Ovary (tissue), 9 donors: ENCODE measurements around the gene MEF2C. TPM values are rescaled to one million over a fixed set of nuclear protein-coding genes. Genes with fewer than 3 reads are reported as not detected.

Experiments used
- DNase-seq, 5 donors: peaks; one replicate each; pipeline ENCODE4 v3.0.0-alpha.2; 2019 to 2020
- H3K27ac ChIP-seq, 2 donors: fragments of 200-600 bp; one replicate each; pipeline versions ENCODE4 v1.5.1 to v1.8.0; 2019 to 2022
- H3K27me3 ChIP-seq: fragments of 200-600 bp; one replicate; pipeline ENCODE4 v1.8.0; 2022
- H3K36me3 ChIP-seq: fragments of 200-600 bp; sonication (generic); one replicate; pipeline ENCODE4 v1.5.1; 2019
- H3K4me1 ChIP-seq: one replicate; pipeline ENCODE4 v1.8.1; 2013; ENCODE audit warnings: mild to moderate bottlenecking, moderate library complexity; ENCODE audit not compliant: insufficient read depth
- H3K4me3 ChIP-seq: fragments of 200-600 bp; sonication (generic); one replicate; pipeline ENCODE4 v1.5.1; 2017
- H3K9me3 ChIP-seq, 2 donors: fragments of 200-600 bp in 1 of 2; sonication (generic) in 1 of 2; one replicate each; pipeline versions ENCODE4 v1.5.1 to v1.8.1; 2013 to 2019; ENCODE audit warnings: mild to moderate bottlenecking in 1 of 2, moderate library complexity in 1 of 2
- EP300 ChIP-seq: sonication (generic); formaldehyde crosslinking; IDR thresholded peaks from one replicate; pipeline ENCODE4 v1.6.1; 2017; ENCODE audit warnings: antibody characterized with exemption
- POLR2A ChIP-seq: fragments of 450-650 bp; IDR thresholded peaks from one replicate; pipeline ENCODE4 v1.6.1; 2017; ENCODE audit warnings: antibody characterized with exemption, mild to moderate bottlenecking, moderate library complexity
- WGBS, 3 donors: extraction: QIAGEN DNeasy Blood & Tissue Kit in 1 of 3; methylation state at CpG; one replicate each; pipeline versions ENCODE4 v1.1.5 to v1.1.7; 2013 to 2017; 5-methylcytosine and 5-hydroxymethylcytosine counted together
- intact Hi-C, 4 donors: fragments of 100-400 bp; cut with DNase I; formaldehyde crosslinking; loops; one replicate each; pipeline versions ENCODE4 v1.11.0 to v1.15.1; 2022 to 2023
- polyA plus RNA-seq, 2 donors: library from polyadenylated mRNA; stranded (reverse); fragments of 200-250 nt in 1 of 2; fragments of 350-450 nt in 1 of 2; fragmentation: Illumina TruSeq in 1 of 2; extraction: RNeasy Lipid Tissue Mini Kit (QIAGEN cat#74804) in 1 of 2; gene quantifications; one replicate each; pipeline ENCODE4 v1.2.3, GENCODE V29; 2013 to 2014
- total RNA-seq, 7 donors: library from RNA; depleted of rRNA in 2 of 7; stranded (reverse); fragments of >200 nt in 2 of 7; fragmentation: NEBNext Ultra II Directional in 3 of 7; extraction: Animal tissue kit (Norgen Biotek cat#: 25700) in 3 of 7; gene quantifications; one replicate each; pipeline versions ENCODE4 v1.1.0 to v1.2.4, GENCODE V29; 2016 to 2023
- TF ChIP-seq, protein P1 (sequence below), 3 donors: fragments of 450-650 bp in 2 of 3; fragments of 200-600 bp in 1 of 3; IDR thresholded peaks; one replicate each; pipeline versions ENCODE4 v1.5.1 to v1.8.0; 2016 to 2022; ENCODE audit warnings: antibody characterized with exemption in 3 of 3, mild to moderate bottlenecking in 1 of 3
- donor health status: DM: no; HTN: no; CAD: no; lungs with moderate emphysema.
- donor health status: DM: no; HTN: no; CAD: no.
- donor health status: Bipolar disorder and iron deficiency.
- donor health status: DM: yes; HTN: yes; CAD: no.
- donor health status: DM: no; HTN: no; CAD: no.
- donor health status: DM: yes; HTN: yes; CAD: no.

The MEF2C gene
- total and polyA plus RNA-seq, 9 donors, result 27.2 to 91.4 (median 73.8) TPM

- peaks cover under 1% of the 10 kb centered on the region for H3K4me1 ChIP-seq
- DNase-seq, result no peak
- TF ChIP-seq, protein P1, sequence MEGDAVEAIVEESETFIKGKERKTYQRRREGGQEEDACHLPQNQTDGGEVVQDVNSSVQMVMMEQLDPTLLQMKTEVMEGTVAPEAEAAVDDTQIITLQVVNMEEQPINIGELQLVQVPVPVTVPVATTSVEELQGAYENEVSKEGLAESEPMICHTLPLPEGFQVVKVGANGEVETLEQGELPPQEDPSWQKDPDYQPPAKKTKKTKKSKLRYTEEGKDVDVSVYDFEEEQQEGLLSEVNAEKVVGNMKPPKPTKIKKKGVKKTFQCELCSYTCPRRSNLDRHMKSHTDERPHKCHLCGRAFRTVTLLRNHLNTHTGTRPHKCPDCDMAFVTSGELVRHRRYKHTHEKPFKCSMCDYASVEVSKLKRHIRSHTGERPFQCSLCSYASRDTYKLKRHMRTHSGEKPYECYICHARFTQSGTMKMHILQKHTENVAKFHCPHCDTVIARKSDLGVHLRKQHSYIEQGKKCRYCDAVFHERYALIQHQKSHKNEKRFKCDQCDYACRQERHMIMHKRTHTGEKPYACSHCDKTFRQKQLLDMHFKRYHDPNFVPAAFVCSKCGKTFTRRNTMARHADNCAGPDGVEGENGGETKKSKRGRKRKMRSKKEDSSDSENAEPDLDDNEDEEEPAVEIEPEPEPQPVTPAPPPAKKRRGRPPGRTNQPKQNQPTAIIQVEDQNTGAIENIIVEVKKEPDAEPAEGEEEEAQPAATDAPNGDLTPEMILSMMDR (IDR thresholded peaks at IDR 0.05), result no peak
- TF ChIP-seq EP300 (no peak), POLR2A (no peak)
- no peaks in the 10 kb centered on the region for H3K27me3 ChIP-seq
- no peaks in the 10 kb centered on the region for H3K9me3 ChIP-seq
- no peaks in the 10 kb centered on the region for H3K36me3 ChIP-seq
- WGBS, 3 donors, result 96 to 98% (median 96%) methylated on average over 5 of the region's 5 CpGs
- H3K4me3 ChIP-seq, result no peak overlapping the region
- H3K27ac ChIP-seq, result no peak overlapping the region
- intact Hi-C loops, result no loop called here
Observed at GRCh38 chr5:88772831-88773230, 110.2 kb downstream of the MEF2C start.

DNA sequence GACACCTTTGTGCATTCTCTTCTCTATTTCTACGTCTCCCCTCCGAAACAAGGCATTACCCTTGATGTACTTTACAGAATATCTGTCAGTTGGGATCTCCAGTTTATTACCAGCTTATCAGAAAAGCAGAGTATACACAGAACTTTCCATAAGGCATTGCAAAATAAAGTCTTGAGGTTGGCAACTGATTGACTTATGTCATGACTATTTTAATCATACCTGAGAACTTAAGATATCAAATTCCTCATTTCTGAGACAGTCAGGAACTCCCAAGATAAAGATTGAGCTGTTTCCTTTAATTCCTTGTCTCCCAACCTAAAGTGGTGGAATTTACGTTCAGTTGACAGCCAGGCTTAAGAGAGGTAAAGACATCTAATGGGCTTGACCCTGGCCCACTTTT is 110.9 kb downstream of the MEF2C start:
- intact Hi-C loops, result no loop called here
- WGBS, 3 donors, result 97 to 98% (median 98%) methylated on average over 3 of the region's 3 CpGs

GRCh38 chr5:88770276-88771257 is 112.4 kb downstream of the MEF2C start:
- TF ChIP-seq POLR2A (no peak), EP300 (no peak)
- TF ChIP-seq, protein P1 (IDR thresholded peaks at IDR 0.05), result no peak
- no peaks in the 10 kb centered on the region for H3K9me3 ChIP-seq
- H3K4me3 ChIP-seq, result no peak overlapping the region
- 93 to 97% (median 96%) methylated on average over 8 of the region's 8 CpGs for WGBS, 3 donors
- peaks cover 2% of the 10 kb centered on the region for H3K4me1 ChIP-seq
- no peaks in the 10 kb centered on the region for H3K27me3 ChIP-seq
- H3K36me3 ChIP-seq, result no peaks in the 10 kb centered on the region
- no peak overlapping the region for H3K27ac ChIP-seq
- DNase-seq, result no peak
- intact Hi-C loops, result no loop called here

More for the DNA sequence above, 110.9 kb downstream of the MEF2C start:
- Histone ChIP-seq H3K27ac (no peak overlapping the region), H3K4me3 (no peak overlapping the region), H3K4me1 (peaks cover 2% of the 10 kb centered on the region), H3K27me3 (no peaks in the 10 kb centered on the region), H3K9me3 (no peaks in the 10 kb centered on the region), H3K36me3 (no peaks in the 10 kb centered on the region)
- no peak for DNase-seq
- no peak for TF ChIP-seq EP300
- no peak for TF ChIP-seq POLR2A
- TF ChIP-seq, protein P1 (IDR thresholded peaks at IDR 0.05), result no peak

GRCh38 chr5:88769165-88769564 is 113.8 kb downstream of the MEF2C start:
- WGBS, 3 donors, result 46 to 83% (median 57%) methylated on average over 3 of the region's 3 CpGs
- H3K27ac ChIP-seq, result no peak overlapping the region
- intact Hi-C loops, result no loop called here

More at GRCh38 chr5:88769165-88769564, 113.8 kb downstream of the MEF2C start:
- Histone ChIP-seq H3K36me3 (no peaks in the 10 kb centered on the region), H3K4me1 (peaks cover 2% of the 10 kb centered on the region), H3K27me3 (no peaks in the 10 kb centered on the region), H3K4me3 (no peak overlapping the region), H3K9me3 (no peaks in the 10 kb centered on the region)
- no peak for TF ChIP-seq POLR2A
- TF ChIP-seq, protein P1 (IDR thresholded peaks at IDR 0.05), result no peak
- no peak for TF ChIP-seq EP300
- peak in 1 of 5 donors; percentile 39 for DNase-seq
